ENCODE results near the gene GHDC. TPM values are rescaled to one million over a fixed set of nuclear protein-coding genes. Genes with fewer than 3 reads are reported as not detected.

The GHDC gene
- total and polyA plus RNA-seq, 10 donors: 22.0 to 122 (median 39.6) TPM

DNA sequence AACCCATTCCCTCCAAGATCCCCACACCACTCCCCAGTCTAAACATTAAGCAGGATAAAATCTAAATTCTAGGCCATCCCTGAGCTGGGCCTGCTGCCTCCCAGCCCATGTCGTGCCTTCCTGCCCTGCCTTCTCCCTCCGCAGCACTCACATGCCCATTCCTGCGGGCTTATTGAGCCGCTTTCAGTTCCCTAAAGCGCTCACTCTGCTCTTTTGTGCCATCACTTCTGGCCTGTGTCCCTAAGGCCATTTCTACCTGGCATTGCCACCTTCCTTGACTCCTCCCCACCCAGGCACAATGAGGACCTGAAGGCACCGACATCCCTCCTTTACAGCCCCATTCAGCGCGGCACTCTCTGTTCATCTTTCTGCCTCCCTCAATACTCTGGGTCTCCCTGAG is 26.5 kb downstream of the GHDC start:
- Histone ChIP-seq H3K4me3 (no peak overlapping the region), H3K4me1 (no peaks in the 10 kb centered on the region), H3K27ac (no peak overlapping the region), H3K27me3 (replicated peaks in 1 of 7) (no peaks in the 10 kb centered on the region), H3K36me3 (no peaks in the 10 kb centered on the region), H3K9me3 (no peaks in the 10 kb centered on the region)
- WGBS, 5 donors: 84 to 93% (median 92%) methylated on average over 8 of the region's 8 CpGs
- TF ChIP-seq POLR2AphosphoS5 (IDR thresholded peaks at IDR 0.05): no peak
- TF ChIP-seq POLR2A (IDR thresholded peaks at IDR 0.05): no peak
- intact Hi-C loops (cut with DNase I; ENCODE audit: low total_unique reads): no loop called here
- no peak for DNase-seq

- 92 to 96% (median 94%) methylated on average over 16 to 19 of the region's 19 CpGs for WGBS, 5 donors
Measured at GRCh38 chr17:42166196-42166763, 28.0 kb downstream of the GHDC start.

DNA sequence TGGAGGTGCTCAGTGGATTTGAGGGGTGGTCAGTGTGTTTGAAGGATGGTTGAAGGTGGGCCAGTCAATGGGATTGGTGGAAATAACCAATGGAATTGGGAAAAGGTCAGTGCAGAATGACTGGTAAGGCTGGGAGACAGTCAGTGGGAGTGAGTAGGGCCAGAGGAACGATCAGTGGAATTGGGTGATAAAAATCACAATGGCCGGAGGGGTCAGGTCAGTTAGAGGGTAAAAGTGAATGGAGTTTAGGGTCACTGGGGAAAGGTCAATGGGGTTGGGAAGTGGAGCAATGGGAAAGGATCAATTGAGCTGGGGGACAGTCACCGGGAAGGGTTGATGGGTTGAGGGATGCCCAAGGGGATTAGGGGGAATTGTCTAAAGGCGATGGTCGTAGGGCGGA is 28.5 kb downstream of the GHDC start:
- Histone ChIP-seq H3K4me1 (peaks cover 0 to 16% (median 0%) of the 10 kb centered on the region in 6 donors), H3K36me3 (no peaks in the 10 kb centered on the region), H3K27me3 (replicated peaks in 1 of 7) (no peaks in the 10 kb centered on the region), H3K9me3 (no peaks in the 10 kb centered on the region), H3K27ac (no peak overlapping the region), H3K4me3 (no peak overlapping the region)
- TF ChIP-seq POLR2A (IDR thresholded peaks at IDR 0.05) (no peak), POLR2AphosphoS5 (IDR thresholded peaks at IDR 0.05) (no peak), CTCF (IDR thresholded peaks at IDR 0.05 in 8 of 11, conservative IDR thresholded peaks at IDR 0.05 in 3 of 11) (no peak)
- WGBS, 5 donors: 86 to 96% (median 92%) methylated on average over 6 of the region's 6 CpGs
- intact Hi-C loops (cut with DNase I; ENCODE audit: low total_unique reads): no loop called here
- no peak for DNase-seq

More at GRCh38 chr17:42166196-42166763, 28.0 kb downstream of the GHDC start:
- Histone ChIP-seq H3K4me3 (no peak overlapping the region), H3K4me1 (peaks cover 0 to 14% (median 0%) of the 10 kb centered on the region in 6 donors), H3K36me3 (no peaks in the 10 kb centered on the region), H3K9me3 (no peaks in the 10 kb centered on the region), H3K27ac (no peak overlapping the region), H3K27me3 (replicated peaks in 1 of 7) (no peaks in the 10 kb centered on the region)
- no peak for DNase-seq
- TF ChIP-seq POLR2AphosphoS5 (IDR thresholded peaks at IDR 0.05) (no peak), CTCF (IDR thresholded peaks at IDR 0.05 in 8 of 11, conservative IDR thresholded peaks at IDR 0.05 in 3 of 11) (no peak), POLR2A (IDR thresholded peaks at IDR 0.05) (no peak)
- intact Hi-C loops (cut with DNase I; ENCODE audit: low total_unique reads): no loop called here

- Histone ChIP-seq H3K27me3 (replicated peaks in 1 of 7) (no peaks in the 10 kb centered on the region), H3K4me1 (peaks cover 0 to 16% (median 0%) of the 10 kb centered on the region in 6 donors), H3K4me3 (no peak overlapping the region), H3K36me3 (no peaks in the 10 kb centered on the region), H3K9me3 (no peaks in the 10 kb centered on the region), H3K27ac (no peak overlapping the region)
- 53 to 86% (median 78%) methylated on average over 14 to 22 of the region's 22 CpGs for WGBS, 5 donors
- no peak for DNase-seq
- intact Hi-C loops (cut with DNase I; ENCODE audit: low total_unique reads): no loop called here
- TF ChIP-seq POLR2A (IDR thresholded peaks at IDR 0.05) (no peak), CTCF (IDR thresholded peaks at IDR 0.05 in 8 of 11, conservative IDR thresholded peaks at IDR 0.05 in 3 of 11) (no peak), POLR2AphosphoS5 (IDR thresholded peaks at IDR 0.05) (no peak)
Measured at GRCh38 chr17:42163696-42164407, 30.4 kb downstream of the GHDC start.
